ENCODE results near the gene TMEM63C.

- TF ChIP-seq CTCF (optimal IDR thresholded peaks at IDR 0.05 in 1 of 3, IDR thresholded peaks at IDR 0.05 in 1 of 3, conservative IDR thresholded peaks at IDR 0.05 in 1 of 3; ENCODE audit: extremely low read depth in 1 of 3, insufficient read depth in 2 of 3, low read length in 3 of 3) (no peak), EZH2 (IDR thresholded peaks at IDR 0.05; ENCODE audit: low read length) (no peak)
Observed at GRCh38 chr14:77258566-77258965, 77.0 kb downstream of the TMEM63C start.
